Medulla oblongata (tissue), 1 donor: ENCODE data around the gene PLA2G2C.

Source experiments
- DNase-seq: peaks from one replicate; pipeline ENCODE4 v3.0.0-alpha.2; 2015; ENCODE audit errors: extremely low spot score

The PLA2G2C gene

GRCh38 chr1:20207546-20207945 lies 21.2 kb upstream of the PLA2G2C start:
- no peak for DNase-seq

GRCh38 chr1:20202166-20202565 lies 15.8 kb upstream of the PLA2G2C start:
- no peak for DNase-seq

GRCh38 chr1:20200966-20201365 lies 14.6 kb upstream of the PLA2G2C start:
- no peak for DNase-seq

GRCh38 chr1:20199840-20200239 lies 13.5 kb upstream of the PLA2G2C start:
- no peak for DNase-seq

- DNase-seq: no peak
Measured at GRCh38 chr1:20199403-20199802, 13.1 kb upstream of the PLA2G2C start.

- DNase-seq: no peak
Measured at GRCh38 chr1:20198918-20199317, 12.6 kb upstream of the PLA2G2C start.

- no peak for DNase-seq
Measured at GRCh38 chr1:20198296-20198695, 12.0 kb upstream of the PLA2G2C start.

- no peak for DNase-seq
Measured at GRCh38 chr1:20197329-20197791, 11.0 kb upstream of the PLA2G2C start.

GRCh38 chr1:20195462-20195780 lies 9.1 kb upstream of the PLA2G2C start:
- no peak for DNase-seq

GRCh38 chr1:20194757-20195461 lies 8.6 kb upstream of the PLA2G2C start:
- peak; percentile 74 for DNase-seq

- no peak for DNase-seq
Measured at GRCh38 chr1:20194224-20194623, 7.9 kb upstream of the PLA2G2C start.

- no peak for DNase-seq
Measured at GRCh38 chr1:20192871-20193411, 6.6 kb upstream of the PLA2G2C start.

GRCh38 chr1:20192364-20192763 lies 6.0 kb upstream of the PLA2G2C start:
- DNase-seq: no peak

- peak; percentile 32 for DNase-seq
Measured at GRCh38 chr1:20191266-20191825, 5.0 kb upstream of the PLA2G2C start.

- no peak for DNase-seq
Measured at GRCh38 chr1:20190256-20191160, 4.2 kb upstream of the PLA2G2C start.

- DNase-seq: no peak
Measured at GRCh38 chr1:20189664-20190063, 3.3 kb upstream of the PLA2G2C start.

GRCh38 chr1:20188455-20188817 lies 2.1 kb upstream of the PLA2G2C start:
- DNase-seq: no peak

- no peak for DNase-seq
Measured at GRCh38 chr1:20187813-20188454, 1.6 kb upstream of the PLA2G2C start.

- no peak for DNase-seq
Measured at GRCh38 chr1:20187103-20187812, 940 bp upstream of the PLA2G2C start.

- DNase-seq: no peak
Measured at GRCh38 chr1:20184997-20185833, 1.1 kb downstream of the PLA2G2C start.
